Measurements from ENCODE around the gene TPSG1.

The TPSG1 gene

GRCh38 chr16:1216296-1216619 lies 8.8 kb downstream of the TPSG1 start:
- in situ Hi-C loops (cut with HindIII; ENCODE audit: low pct_ligation_motif_present, low sequenced_read_pairs), result no loop called here
- no peaks in the 10 kb centered on the region for H3K27me3 ChIP-seq (replicated peaks)

GRCh38 chr16:1215574-1216295 lies 9.3 kb downstream of the TPSG1 start:
- in situ Hi-C loops (cut with HindIII; ENCODE audit: low pct_ligation_motif_present, low sequenced_read_pairs), result no loop called here

More at GRCh38 chr16:1216296-1216619, 8.8 kb downstream of the TPSG1 start:
- Histone ChIP-seq H3K36me3 (replicated peaks) (peaks cover 7% of the 10 kb centered on the region), H3K4me3 (ENCODE audit: low read depth, low read length) (no peak overlapping the region), H3K27ac (no peak overlapping the region)
- TF ChIP-seq CTCF (IDR thresholded peaks at IDR 0.05; ENCODE audit: low read depth, low read length, missing control alignments), result no peak
- DNase-seq, result no peak

GRCh38 chr16:1214719-1215118 lies 10.3 kb downstream of the TPSG1 start:
- peaks cover 10% of the 10 kb centered on the region for H3K36me3 ChIP-seq (replicated peaks)
- in situ Hi-C loops (cut with HindIII; ENCODE audit: low pct_ligation_motif_present, low sequenced_read_pairs), result no loop called here

More at GRCh38 chr16:1215574-1216295, 9.3 kb downstream of the TPSG1 start:
- no peak overlapping the region for H3K27ac ChIP-seq
- H3K36me3 ChIP-seq (replicated peaks), result peaks cover 10% of the 10 kb centered on the region
- no peaks in the 10 kb centered on the region for H3K27me3 ChIP-seq (replicated peaks)
- TF ChIP-seq CTCF (IDR thresholded peaks at IDR 0.05; ENCODE audit: low read depth, low read length, missing control alignments), result no peak
- no peak overlapping the region for H3K4me3 ChIP-seq (ENCODE audit: low read depth, low read length)
- DNase-seq, result no peak

GRCh38 chr16:1213796-1214372 lies 11.2 kb downstream of the TPSG1 start:
- DNase-seq, result no peak
- in situ Hi-C loops (cut with HindIII; ENCODE audit: low pct_ligation_motif_present, low sequenced_read_pairs), result no loop called here
- no peak for TF ChIP-seq CTCF (IDR thresholded peaks at IDR 0.05; ENCODE audit: low read depth, low read length, missing control alignments)
- H3K27ac ChIP-seq, result no peak overlapping the region
- no peaks in the 10 kb centered on the region for H3K27me3 ChIP-seq (replicated peaks)
- H3K36me3 ChIP-seq (replicated peaks), result peaks cover 10% of the 10 kb centered on the region
- no peak overlapping the region for H3K4me3 ChIP-seq (ENCODE audit: low read depth, low read length)

More at GRCh38 chr16:1214719-1215118, 10.3 kb downstream of the TPSG1 start:
- Histone ChIP-seq H3K27ac (no peak overlapping the region), H3K27me3 (replicated peaks) (no peaks in the 10 kb centered on the region), H3K4me3 (ENCODE audit: low read depth, low read length) (no peak overlapping the region)
- TF ChIP-seq CTCF (IDR thresholded peaks at IDR 0.05; ENCODE audit: low read depth, low read length, missing control alignments), result no peak
- DNase-seq, result no peak

- no peak overlapping the region for H3K27ac ChIP-seq
- no peaks in the 10 kb centered on the region for H3K27me3 ChIP-seq (replicated peaks)
- in situ Hi-C loops (cut with HindIII; ENCODE audit: low pct_ligation_motif_present, low sequenced_read_pairs), result no loop called here
- peaks cover 10% of the 10 kb centered on the region for H3K36me3 ChIP-seq (replicated peaks)
- H3K4me3 ChIP-seq (ENCODE audit: low read depth, low read length), result no peak overlapping the region
- DNase-seq, result no peak
- no peak for TF ChIP-seq CTCF (IDR thresholded peaks at IDR 0.05; ENCODE audit: low read depth, low read length, missing control alignments)
Measured at GRCh38 chr16:1213231-1213630, 11.8 kb downstream of the TPSG1 start.

Measured in brain microvascular endothelial cell (primary cell).